ENCODE results near the gene FLVCR2. TPM values are rescaled to one million over a fixed set of nuclear protein-coding genes. Genes with fewer than 3 reads are reported as not detected.

Gene FLVCR2
- total RNA-seq, 1 experiment from 2014 or later, result 13.4 TPM

DNA sequence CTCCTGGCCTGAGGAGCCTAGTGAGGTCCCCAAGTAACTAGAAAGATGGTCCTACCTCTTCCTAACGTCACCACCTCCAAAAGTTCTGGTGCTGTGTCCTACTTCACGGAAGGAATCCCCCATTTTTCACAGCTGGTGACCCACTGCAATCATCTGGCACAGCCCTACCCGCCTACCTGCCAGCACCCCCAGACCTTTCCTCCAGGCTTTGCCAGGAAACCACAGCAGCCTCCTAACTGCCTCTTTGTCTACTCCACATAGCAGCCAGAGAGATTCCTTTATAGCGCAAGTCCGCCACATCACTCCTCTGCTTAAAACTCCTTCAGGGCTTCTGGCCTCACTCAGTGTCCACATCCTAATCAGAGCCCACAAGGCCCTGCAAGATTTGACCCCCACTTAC lies 13.4 kb upstream of the FLVCR2 start:
- no peaks in the 10 kb centered on the region for H3K9me3 Mint-ChIP-seq (ENCODE audit: unreplicated experiment)

DNA sequence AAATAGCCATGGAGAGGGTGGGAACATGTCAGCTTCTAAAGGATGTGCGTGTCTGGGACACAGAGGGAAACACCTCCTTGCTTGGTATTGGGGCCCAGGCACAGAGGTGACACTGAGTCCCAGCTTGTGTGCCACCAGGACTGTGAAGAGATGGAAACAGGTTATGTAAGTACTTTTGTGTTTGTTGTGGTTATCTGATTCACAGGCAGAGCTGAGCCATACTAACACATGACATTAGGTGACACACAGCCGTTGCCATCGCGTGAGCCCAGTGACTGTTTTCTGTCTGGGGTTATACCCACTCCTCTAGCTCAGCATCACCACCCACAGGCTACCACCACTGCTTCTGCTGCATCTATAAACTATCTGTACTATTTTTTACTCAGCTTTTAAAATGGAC lies 12.1 kb upstream of the FLVCR2 start:
- H3K4me1 ChIP-seq, result no peaks in the 10 kb centered on the region
- H3K27me3 ChIP-seq (replicated peaks; ENCODE audit: control insufficient read depth, insufficient read depth, low read length), result no peaks in the 10 kb centered on the region
- Mint-ChIP-seq H3K27me3 (ENCODE audit: insufficient read depth, unreplicated experiment) (peaks cover 3% of the 10 kb centered on the region), H3K27ac (ENCODE audit: unreplicated experiment) (peak overlapping the region; percentile 30), H3K9me3 (ENCODE audit: unreplicated experiment) (no peaks in the 10 kb centered on the region), H3K4me1 (ENCODE audit: low read depth, unreplicated experiment) (peaks cover 9% of the 10 kb centered on the region), H3K4me3 (ENCODE audit: unreplicated experiment) (no peak overlapping the region), H3K36me3 (ENCODE audit: insufficient read depth, unreplicated experiment) (no peaks in the 10 kb centered on the region)
- intact Hi-C loops (cut with micrococcal nuclease; ENCODE audit: unreplicated experiment), result no loop called here
- H3K4me3 ChIP-seq (ENCODE audit: low read depth, low read length), result no peak overlapping the region
- no peaks in the 10 kb centered on the region for H3K9me3 ChIP-seq
- DNase-seq, result no peak
- TF ChIP-seq CTCF (IDR thresholded peaks at IDR 0.05; ENCODE audit: insufficient read depth in 1 of 2, low read depth in 1 of 2, low read length in 1 of 2, severe bottlenecking in 1 of 2, unreplicated experiment in 1 of 2), result no peak
- BruUV-seq (replicated peaks), result no TSS peak
- no peaks in the 10 kb centered on the region for H3K36me3 ChIP-seq (ENCODE audit: control insufficient read depth, insufficient read depth, low read length)
- ChIA-PET CTCF (interaction anchor here (1.4 kb wide), 1 partner anchor 11 kb away, joined by 8 read pairs; no protein-coding TSS in a partner anchor), POLR2A (no interaction called here)

More for the DNA sequence above, 13.4 kb upstream of the FLVCR2 start:
- no peak for DNase-seq
- Histone ChIP-seq H3K9me3 (no peaks in the 10 kb centered on the region), H3K36me3 (ENCODE audit: control insufficient read depth, insufficient read depth, low read length) (no peaks in the 10 kb centered on the region), H3K4me1 (peaks cover 8% of the 10 kb centered on the region; the same call in 1 of the 2 replicates), H3K27me3 (replicated peaks; ENCODE audit: control insufficient read depth, insufficient read depth, low read length) (no peaks in the 10 kb centered on the region), H3K4me3 (ENCODE audit: low read depth, low read length) (no peak overlapping the region)
- BruUV-seq (replicated peaks), result no TSS peak
- ChIA-PET POLR2A (no interaction called here), CTCF (no interaction called here)
- Mint-ChIP-seq H3K27ac (ENCODE audit: unreplicated experiment) (no peak overlapping the region), H3K36me3 (ENCODE audit: insufficient read depth, unreplicated experiment) (no peaks in the 10 kb centered on the region), H3K4me3 (ENCODE audit: unreplicated experiment) (no peak overlapping the region), H3K4me1 (ENCODE audit: low read depth, unreplicated experiment) (peaks cover 16% of the 10 kb centered on the region), H3K27me3 (ENCODE audit: insufficient read depth, unreplicated experiment) (peaks cover 3% of the 10 kb centered on the region)
- no peak for TF ChIP-seq CTCF (IDR thresholded peaks at IDR 0.05; ENCODE audit: insufficient read depth in 1 of 2, low read depth in 1 of 2, low read length in 1 of 2, severe bottlenecking in 1 of 2, unreplicated experiment in 1 of 2)
- intact Hi-C loops (cut with micrococcal nuclease; ENCODE audit: unreplicated experiment), result no loop called here

- Histone ChIP-seq H3K27me3 (replicated peaks; ENCODE audit: control insufficient read depth, insufficient read depth, low read length) (no peaks in the 10 kb centered on the region), H3K4me3 (ENCODE audit: low read depth, low read length) (no peak overlapping the region), H3K4me1 (no peaks in the 10 kb centered on the region), H3K36me3 (ENCODE audit: control insufficient read depth, insufficient read depth, low read length) (no peaks in the 10 kb centered on the region), H3K9me3 (no peaks in the 10 kb centered on the region)
- no peak for DNase-seq
- peaks cover 3% of the 10 kb centered on the region for H3K27me3 Mint-ChIP-seq (ENCODE audit: insufficient read depth, unreplicated experiment)
- POLR2A ChIA-PET, result no interaction called here
- TF ChIP-seq CTCF (IDR thresholded peaks at IDR 0.05; ENCODE audit: insufficient read depth in 1 of 2, low read depth in 1 of 2, low read length in 1 of 2, severe bottlenecking in 1 of 2, unreplicated experiment in 1 of 2), result no peak
- H3K27ac Mint-ChIP-seq (ENCODE audit: unreplicated experiment), result peak overlapping the region; percentile 30
- CTCF ChIA-PET, result interaction anchor here (1.4 kb wide), 1 partner anchor 11 kb away, joined by 8 read pairs; no protein-coding TSS in a partner anchor
- H3K4me3 Mint-ChIP-seq (ENCODE audit: unreplicated experiment), result no peak overlapping the region
- H3K36me3 Mint-ChIP-seq (ENCODE audit: insufficient read depth, unreplicated experiment), result peaks cover under 1% of the 10 kb centered on the region
- H3K9me3 Mint-ChIP-seq (ENCODE audit: unreplicated experiment), result no peaks in the 10 kb centered on the region
- intact Hi-C loops (cut with micrococcal nuclease; ENCODE audit: unreplicated experiment), result no loop called here
- BruUV-seq (replicated peaks), result no TSS peak
- peaks cover 12% of the 10 kb centered on the region for H3K4me1 Mint-ChIP-seq (ENCODE audit: low read depth, unreplicated experiment)
Observed at GRCh38 chr14:75566752-75567151, 11.7 kb upstream of the FLVCR2 start.
